ENCODE data around the gene SPART. TPM values are rescaled to one million over a fixed set of nuclear protein-coding genes. Genes with fewer than 3 reads are reported as not detected.

Gene SPART, protein sequence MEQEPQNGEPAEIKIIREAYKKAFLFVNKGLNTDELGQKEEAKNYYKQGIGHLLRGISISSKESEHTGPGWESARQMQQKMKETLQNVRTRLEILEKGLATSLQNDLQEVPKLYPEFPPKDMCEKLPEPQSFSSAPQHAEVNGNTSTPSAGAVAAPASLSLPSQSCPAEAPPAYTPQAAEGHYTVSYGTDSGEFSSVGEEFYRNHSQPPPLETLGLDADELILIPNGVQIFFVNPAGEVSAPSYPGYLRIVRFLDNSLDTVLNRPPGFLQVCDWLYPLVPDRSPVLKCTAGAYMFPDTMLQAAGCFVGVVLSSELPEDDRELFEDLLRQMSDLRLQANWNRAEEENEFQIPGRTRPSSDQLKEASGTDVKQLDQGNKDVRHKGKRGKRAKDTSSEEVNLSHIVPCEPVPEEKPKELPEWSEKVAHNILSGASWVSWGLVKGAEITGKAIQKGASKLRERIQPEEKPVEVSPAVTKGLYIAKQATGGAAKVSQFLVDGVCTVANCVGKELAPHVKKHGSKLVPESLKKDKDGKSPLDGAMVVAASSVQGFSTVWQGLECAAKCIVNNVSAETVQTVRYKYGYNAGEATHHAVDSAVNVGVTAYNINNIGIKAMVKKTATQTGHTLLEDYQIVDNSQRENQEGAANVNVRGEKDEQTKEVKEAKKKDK
- total RNA-seq, result 63.0 and 67.9 TPM in 2 replicates

DNA sequence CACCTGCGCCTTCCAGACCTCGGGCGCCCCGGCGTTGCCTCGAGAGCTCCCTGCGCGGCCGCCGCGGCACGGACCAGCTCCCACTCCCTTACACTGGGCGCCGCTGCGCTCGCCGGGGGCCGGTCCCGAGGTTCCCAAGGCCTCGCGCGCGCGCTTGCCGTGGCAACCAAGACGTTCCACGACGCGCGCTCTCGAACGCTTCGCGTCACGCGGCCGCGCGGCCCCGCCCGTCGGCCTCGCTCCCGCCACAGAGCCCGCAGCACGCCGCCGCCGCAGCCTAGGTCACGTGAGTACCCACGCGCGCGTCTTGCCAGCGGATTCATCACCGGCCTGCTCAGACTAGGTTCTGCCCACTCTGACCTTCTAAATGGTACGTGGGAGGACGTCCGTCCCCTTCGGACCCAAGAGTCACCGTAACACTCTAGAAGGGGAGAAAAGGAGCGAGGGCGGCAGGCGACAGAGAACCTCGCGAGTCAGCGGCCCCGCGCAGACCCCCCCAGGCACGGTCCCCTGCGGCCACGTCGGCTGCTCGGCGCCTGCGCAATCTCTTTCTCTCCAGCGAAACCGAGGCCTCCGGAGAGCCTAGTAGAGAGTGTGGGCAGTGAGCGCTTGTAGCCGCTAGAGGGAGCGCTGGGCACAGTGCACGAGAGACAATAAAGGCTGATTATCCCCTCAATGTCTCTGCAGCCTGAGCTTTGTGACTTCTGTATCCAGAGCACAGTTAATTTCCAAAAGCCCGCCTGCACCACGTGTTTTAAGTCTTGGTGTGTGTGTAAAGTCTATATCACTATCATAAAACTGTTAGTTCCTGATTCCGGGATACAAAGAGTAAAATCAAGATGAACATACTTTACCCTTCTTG, at the start of gene SPART:
Gene SPART (minus strand): TSS at position 173 of the 862 bp plus-strand sequence. CDS start 10,564 bp downstream, outside the sequence.
- peak; percentile 70 for DNase-seq (ENCODE audit: extremely low read depth, low read depth, low spot score)

DNA sequence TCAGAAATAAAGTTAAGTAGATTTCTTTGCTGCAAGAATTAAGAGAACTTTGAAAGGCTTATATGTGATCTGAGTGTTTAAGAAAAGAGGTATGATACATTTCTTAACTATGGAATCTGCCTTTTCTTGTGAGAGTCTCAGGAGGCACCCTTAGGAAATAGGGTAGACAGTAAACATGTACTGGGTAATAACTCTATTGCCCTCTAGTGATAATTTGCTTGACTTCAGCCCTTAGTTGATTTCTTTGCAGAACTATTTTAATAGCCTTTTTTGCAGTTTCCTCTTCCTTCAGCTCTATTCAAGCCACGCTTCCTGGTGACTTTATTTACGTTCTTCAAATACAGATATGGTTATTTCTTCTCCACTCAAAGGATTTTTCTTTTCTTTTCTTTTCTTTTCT, 49.1 kb upstream of the SPART start:
- no peak for DNase-seq (ENCODE audit: extremely low read depth, low read depth, low spot score)

DNA sequence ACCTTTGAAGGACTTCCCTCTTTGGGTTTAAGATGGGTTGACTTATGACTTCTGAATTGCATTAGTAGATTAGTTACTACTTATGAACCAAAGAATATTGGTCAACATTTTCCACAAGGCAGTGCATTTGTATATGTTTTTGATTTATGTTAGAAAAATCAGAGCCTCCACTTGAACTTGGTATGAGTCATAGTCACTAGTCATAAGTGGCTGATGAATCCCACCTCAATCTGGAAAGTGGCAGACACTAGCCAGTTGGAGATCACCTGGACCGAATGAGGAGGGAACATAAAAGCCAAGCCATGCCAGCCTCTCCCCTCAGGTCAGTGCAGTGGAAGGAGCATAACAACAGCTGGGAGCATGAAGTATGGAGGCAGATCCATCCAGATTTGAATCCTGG, 39.3 kb upstream of the SPART start:
- no peak for DNase-seq (ENCODE audit: extremely low read depth, low read depth, low spot score)

DNA sequence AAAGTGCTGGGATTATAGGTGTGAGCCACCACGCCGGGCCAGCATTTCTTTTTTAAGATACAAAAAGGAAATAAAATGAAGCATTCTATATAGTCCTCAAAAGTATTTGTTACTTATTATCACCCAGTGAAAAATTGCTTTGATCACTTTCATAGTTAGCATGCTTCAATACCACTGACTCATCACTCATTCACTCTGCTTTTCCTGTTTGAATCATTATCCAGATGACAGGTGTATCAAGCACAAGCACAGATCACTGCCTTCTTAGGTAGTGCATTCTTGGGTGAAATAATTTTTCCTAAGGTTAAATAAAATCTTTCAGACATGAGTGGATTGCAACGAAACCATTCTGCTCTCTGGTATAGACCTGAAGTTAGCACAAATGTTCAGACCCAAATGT, 35.8 kb upstream of the SPART start:
- no peak for DNase-seq (ENCODE audit: extremely low read depth, low read depth, low spot score)

DNA sequence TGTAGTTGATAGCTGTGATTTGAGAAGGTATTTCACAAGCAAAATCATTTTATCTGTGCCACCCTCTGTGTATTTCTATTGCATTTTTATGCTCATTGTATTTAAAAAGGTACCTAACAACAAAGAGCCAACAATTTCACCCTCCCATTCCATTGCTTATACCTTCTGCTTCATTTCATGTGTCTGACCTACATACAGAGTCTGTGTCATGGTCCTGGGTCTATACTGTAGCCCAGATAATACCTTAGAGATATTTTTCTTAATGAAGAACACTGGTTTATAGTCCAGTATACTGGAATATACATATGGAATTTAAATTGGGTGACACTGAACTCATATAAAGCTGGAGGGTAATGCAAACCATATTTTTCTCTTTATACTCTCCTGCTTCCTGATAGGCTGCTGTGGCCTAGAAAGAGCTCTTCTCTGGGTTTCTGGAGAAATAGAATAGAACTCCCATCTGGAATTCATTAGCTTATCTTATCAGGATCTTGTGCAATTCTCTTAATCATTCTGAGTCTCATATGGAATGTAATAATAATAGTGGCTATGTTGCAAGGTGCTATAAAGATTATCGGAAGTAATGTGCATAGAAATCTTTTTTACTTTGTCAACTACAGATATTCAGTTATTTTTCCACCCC, 31.8 kb upstream of the SPART start:
- no peak for DNase-seq (ENCODE audit: extremely low read depth, low read depth, low spot score)

DNA sequence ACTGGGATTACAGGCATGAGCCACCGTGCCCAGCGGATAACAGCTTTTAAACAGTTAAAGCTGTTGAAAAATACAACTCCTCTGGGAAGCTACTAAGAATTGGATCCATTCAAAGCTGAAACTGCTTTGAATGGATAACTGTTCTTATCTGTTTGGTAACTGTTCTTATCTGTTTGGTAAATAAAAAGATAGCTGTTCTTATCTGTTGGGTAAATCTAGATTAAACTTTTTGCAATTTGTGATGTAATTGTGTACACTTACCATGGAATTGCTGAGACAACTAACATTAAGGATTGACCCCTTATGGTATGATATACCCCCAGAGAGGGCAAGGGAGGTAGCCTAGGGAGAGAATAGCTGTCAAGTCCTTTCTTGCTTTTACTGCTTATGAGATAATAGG, 27.9 kb upstream of the SPART start:
- no peak for DNase-seq (ENCODE audit: extremely low read depth, low read depth, low spot score)

DNA sequence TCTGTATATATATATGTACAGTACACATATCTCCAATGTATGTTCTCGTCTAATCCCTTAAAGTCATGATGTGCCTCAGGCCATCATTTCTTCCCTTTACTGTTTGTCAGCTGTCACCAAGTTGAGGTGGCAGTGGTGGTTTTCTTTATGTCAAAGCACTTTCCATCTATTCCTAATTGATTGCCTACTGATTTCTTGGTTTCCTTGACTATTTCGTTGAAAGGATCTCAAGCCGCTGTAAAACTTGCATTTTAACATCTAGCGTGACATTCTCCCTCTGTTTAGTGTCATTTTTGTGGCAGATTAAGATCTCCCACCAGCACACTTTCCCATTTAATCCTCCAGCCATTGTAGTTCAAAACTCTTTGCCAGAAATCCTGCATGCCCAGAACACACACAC, 25.0 kb upstream of the SPART start:
- DNase-seq (ENCODE audit: extremely low read depth, low read depth, low spot score), result no peak

DNA sequence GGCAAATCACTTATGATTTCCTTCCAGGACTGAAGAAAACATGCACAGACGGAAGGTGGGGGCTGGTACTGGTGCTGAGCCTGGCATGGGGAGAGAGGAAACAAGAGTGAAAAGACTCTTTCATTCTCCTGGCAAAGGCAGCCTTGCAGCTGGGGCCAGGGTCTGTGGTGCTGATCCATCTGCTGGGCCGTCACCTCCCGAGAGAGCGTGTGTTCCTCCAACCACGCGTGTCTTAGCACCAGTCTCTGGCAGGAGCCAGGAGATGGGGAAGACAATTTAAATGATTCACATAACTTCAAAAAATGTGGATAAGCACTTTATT, 23.9 kb upstream of the SPART start:
- DNase-seq (ENCODE audit: extremely low read depth, low read depth, low spot score), result no peak

DNA sequence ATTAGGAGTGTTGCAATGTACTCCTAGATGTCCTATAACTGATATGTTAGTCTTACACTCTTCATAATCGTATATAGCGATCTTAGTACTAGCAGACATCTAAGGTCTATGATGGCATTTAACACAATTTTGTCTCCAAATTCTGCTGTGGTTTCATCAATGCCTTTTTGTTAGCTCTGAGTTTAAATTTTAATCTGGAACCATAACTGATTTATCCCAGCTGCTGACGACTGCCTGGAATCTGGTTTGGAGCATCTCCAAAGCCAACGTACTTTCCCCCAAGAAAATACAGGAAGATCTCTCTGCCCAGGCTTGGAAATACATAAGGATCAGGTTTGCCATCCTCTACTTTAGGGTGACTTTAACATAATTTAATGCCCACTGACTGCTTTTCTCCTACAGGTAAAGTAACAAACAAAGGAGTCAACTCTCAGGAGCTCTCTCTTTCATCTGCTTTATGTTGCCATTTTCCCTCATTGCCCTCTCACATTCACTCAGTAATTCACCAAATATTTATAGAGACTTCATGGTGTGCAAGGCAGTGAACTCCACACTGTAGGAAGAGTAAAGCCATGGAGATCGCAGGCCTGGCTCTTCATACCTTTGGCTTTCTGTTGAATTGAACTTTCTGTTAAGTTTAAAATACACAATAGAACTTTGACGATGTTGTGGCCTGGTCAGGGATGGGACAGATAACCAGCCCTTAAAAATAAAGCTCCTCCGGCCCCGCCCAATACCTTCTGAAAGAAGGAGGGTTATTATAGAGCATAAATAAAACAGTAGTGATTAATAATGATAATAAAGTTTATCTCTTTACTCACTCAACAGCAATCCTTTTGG, 23.3 kb upstream of the SPART start:
- no peak for DNase-seq (ENCODE audit: extremely low read depth, low read depth, low spot score)

DNA sequence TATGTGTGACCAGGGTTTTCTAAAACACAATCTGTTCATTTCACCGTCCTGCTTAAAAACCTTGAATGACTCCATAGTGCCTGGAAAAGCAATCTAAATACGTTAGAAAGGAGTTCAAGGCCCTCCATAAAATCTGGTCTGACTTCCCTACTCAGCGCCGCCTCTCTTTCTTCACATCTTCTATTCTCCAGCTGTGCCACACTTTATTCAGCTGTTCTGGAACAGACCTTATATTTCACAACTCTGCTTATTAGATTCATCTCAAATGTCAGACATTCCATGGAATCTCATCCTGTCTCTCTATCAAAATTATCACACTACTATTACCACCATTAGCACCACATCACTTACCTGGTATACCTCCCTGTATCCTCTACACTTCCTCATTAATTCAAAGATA, 19.8 kb upstream of the SPART start:
- DNase-seq (ENCODE audit: extremely low read depth, low read depth, low spot score), result no peak

DNA sequence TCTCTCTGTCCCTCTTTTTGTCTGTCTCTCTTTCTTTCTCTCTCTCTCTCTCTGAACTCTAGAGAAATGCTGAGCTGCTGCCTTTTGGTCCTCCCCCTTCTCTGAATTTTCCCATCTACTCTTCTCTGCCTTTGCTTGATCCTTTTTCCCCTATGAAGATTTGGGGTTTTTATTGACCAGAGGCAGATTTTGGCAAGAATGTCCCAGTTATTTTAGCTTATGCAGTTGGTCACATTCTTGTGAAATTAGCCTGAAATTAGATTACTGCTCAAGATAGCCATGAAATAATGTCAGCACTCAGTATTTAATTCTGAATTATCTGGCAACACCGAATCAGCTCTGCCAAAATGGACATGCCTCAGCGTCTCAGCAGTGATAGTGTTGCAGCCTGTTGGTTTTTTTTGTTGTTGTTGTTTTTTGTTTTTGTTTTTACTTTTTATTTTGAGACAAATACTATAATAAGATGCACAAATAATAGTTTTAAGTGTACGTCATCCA, 17.2 kb upstream of the SPART start:
- no peak for DNase-seq (ENCODE audit: extremely low read depth, low read depth, low spot score)

DNA sequence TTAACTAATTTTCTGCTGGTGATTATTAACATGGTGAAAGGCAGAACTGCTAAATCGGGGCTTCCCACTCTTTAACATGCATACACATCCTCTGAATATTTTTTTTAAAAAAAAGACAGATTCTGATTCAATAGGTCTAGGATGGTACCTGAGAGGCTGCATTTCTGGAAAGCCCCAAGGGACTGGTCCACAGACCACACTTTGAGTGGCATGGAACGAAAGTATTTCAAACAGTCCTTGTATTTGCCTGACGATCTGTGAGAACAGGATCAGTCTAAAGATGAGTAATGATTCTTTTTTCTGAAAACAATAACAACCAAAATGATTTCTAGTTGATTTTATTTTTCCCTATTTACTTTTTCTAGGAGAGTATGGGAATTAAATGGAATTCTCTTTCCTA, 16.7 kb upstream of the SPART start:
- no peak for DNase-seq (ENCODE audit: extremely low read depth, low read depth, low spot score)

DNA sequence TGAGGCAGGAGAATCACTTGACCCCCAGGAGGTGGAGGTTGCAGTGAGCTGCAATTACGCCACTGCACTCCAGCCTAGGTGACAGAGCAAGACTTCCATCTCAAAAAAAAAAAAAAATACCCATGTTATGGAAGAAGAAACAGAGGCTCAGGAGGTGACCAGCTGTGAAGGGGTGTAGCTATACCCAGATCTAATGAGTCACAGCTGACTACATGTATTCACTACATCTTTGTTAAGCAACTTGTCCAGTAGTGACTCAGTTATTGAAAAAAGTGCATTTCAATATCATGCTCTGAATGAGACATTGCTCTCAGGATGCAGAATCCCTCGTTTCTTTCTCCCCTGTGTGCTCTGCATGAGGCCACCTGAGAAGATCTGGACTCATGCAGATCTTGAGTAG, 16.1 kb upstream of the SPART start:
- no peak for DNase-seq (ENCODE audit: extremely low read depth, low read depth, low spot score)

DNA sequence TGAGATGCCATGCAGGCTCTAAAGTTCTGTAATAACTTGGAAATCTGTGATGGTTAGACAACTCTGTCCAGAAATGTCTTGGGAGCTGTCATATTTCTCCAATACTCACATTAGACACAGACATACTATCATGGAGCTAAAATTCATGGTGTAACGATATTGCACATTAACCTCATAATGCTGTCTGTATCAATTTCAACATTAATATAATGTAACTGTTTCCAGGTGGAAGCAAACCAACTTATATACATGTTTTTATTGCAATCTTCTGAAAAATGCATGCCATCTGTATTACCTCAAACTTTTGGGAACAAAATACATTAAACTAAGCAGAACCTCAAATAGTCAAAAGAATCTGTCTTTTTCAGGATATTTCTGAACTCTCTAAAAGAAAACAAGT, 14.7 kb upstream of the SPART start:
- no peak for DNase-seq (ENCODE audit: extremely low read depth, low read depth, low spot score)

DNA sequence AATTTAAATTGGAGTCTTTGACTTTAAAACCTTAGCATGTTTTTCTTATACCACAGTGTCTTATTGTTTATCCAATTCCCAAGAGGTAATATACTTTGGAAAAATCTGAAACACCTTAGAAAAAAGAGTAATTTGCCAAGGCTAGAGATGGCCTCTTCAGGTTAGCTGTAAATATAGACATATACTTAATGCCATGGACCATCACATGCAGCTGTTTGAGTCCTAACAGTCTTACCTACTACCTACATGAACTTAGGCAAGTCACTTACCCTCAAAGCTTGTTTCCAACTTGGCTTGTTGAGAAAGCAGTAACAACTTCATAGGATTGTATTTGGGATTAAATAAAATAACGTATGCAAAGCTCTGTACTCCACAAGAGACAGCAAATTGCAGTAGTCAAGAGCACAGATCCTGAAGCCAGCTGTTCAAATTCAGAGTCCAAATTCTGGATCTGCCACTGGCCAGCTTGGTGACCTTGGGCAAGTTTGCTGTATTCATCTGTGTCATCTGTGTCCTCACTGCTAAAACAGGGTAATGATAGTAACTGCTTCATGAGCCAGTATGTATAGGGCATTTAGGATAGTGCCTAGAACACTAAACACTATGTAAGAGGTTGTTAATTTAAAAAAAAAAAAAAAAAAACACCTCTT, 13.2 kb upstream of the SPART start:
- no peak for DNase-seq (ENCODE audit: extremely low read depth, low read depth, low spot score)

DNA sequence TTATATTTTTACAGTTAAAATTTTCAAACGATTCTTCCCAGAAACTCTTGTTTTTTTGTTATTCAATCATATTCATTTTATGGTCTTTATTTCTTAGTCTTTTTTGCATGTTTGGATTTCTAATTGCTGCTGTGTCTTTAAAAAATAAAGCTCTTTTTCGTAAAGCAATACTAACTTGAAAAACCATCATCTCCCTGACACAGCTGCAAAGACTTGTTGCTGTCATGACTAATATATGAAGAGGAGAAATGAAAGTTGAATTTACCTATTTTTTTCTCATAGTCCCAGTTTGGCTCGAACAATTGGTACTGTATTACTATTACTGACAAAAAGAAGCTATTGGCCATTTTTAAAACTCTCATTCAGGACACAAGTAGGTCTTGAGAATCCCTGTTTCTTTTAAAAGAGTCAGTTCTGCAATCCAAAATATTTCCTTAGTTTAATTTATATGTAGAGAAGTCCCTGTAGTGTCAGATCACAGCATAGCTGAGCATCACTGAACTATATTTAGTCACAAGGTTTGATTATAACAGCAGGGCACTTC, 12.1 kb upstream of the SPART start:
- no peak for DNase-seq (ENCODE audit: extremely low read depth, low read depth, low spot score)

DNA sequence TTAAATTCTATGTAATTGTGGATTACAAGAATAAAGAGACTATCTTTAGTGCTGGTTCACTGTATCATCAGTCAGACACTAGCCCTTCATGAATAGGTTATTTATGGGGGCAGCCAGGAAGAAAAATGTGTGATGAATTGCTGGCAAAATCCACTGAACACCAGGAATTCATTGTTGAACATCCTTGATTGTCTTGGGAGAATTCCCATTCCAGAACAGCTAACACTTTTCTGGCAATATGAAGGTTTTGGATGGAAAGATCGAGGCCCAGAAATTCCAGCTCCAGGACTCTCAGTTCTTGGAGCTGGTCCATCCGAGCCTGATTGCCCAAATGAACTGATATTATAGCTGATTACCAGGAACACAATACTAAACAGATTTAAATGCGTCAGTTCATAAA, 11.5 kb upstream of the SPART start:
- DNase-seq (ENCODE audit: extremely low read depth, low read depth, low spot score), result no peak

DNA sequence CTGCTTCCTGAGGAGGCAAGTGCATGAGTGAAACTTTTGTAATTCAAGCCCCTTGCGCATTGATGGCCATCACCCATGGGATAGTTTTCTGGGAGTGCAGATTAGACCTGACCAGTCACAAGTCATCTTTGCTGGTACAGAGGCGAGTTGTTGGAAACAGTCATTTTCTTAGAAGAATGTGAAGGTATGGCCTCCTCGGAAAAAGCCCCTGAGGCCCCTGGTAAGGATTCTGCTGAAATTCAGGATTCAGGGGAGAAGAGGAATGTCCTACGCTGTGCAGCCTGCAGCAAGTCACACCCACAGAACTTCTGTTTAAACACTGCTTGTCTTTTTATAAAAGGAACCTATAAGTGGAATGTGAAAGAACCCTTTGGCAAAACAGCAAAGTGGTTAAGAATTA, 11.0 kb upstream of the SPART start:
- DNase-seq (ENCODE audit: extremely low read depth, low read depth, low spot score), result no peak

DNA sequence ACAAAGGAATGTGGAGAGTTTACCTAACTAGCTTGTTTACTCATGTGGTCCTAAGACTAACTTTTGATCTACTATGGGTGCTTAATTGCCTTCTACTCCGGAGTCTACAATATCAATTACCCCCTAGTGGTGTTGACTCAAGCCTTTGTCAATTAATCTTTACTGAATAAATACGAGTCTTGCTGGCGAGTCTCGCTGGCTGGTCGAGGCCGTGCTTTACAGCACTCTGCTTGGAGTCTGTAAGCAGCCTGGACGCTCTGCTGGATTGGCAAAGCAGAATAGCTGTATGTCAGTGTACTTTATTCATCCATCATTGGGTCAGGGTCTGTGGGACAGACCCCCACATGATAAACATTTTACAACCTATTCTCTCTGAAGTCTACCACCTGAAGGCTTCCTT, 9.9 kb upstream of the SPART start:
- DNase-seq (ENCODE audit: extremely low read depth, low read depth, low spot score), result no peak
